DND-41 (cell line): ENCODE results near the gene VIL1.
A peak's percentile ranks its signal among the peaks of the same experiment; 100 is the strongest.

Experiments
- ATAC-seq: fragments of 200-7000 bp; cut with Tn5 transposase; 3 replicates; pipeline ENCODE4 v1.9.1; 2021; ENCODE audit warnings: low read depth; ENCODE audit not compliant: insufficient read depth
- DNase-seq: peaks from one replicate; pipeline ENCODE4 v3.0.0-alpha.2; 2020
- H2AFZ ChIP-seq: 2 replicates; pipeline ENCODE4 v1.6.0; 2012; ENCODE audit warnings: low read depth, low read length
- H3K27ac ChIP-seq: 2 replicates; pipeline ENCODE4 v1.5.1; 2012; ENCODE audit warnings: low read length, inconsistent platforms
- H3K27me3 ChIP-seq: fragments of 200-600 bp; sonication (generic); 2 replicates; pipeline ENCODE4 v1.6.0; 2012; ENCODE audit warnings: low read length, mild to moderate bottlenecking, inconsistent platforms; ENCODE audit not compliant: insufficient read depth, poor library complexity
- H3K36me3 ChIP-seq: 2 replicates; pipeline ENCODE4 v1.5.1; 2012; ENCODE audit warnings: low read length, inconsistent platforms; ENCODE audit not compliant: insufficient read depth
- H3K4me1 ChIP-seq: 2 replicates; pipeline ENCODE4 v1.5.1; 2012; ENCODE audit warnings: mild to moderate bottlenecking, low read length; ENCODE audit not compliant: insufficient read depth
- H3K4me2 ChIP-seq: 2 replicates; pipeline ENCODE4 v1.6.0; 2012; ENCODE audit warnings: mild to moderate bottlenecking, moderate library complexity, low read length, inconsistent platforms; ENCODE audit not compliant: insufficient read depth
- H3K4me3 ChIP-seq, 2 experiments: fragments of 200-600 bp in 1 of 2; shearing (Covaris generic) in 1 of 2; 2 replicates each; pipeline ENCODE4 v1.5.1; 2012 to 2016; ENCODE audit warnings: inconsistent platforms in 2 of 2, low read length in 2 of 2, mild to moderate bottlenecking in 2 of 2, low read depth in 1 of 2, moderate library complexity in 1 of 2
- H3K79me2 ChIP-seq: 2 replicates; pipeline ENCODE4 v1.6.0; 2012; ENCODE audit warnings: low read length, inconsistent platforms; ENCODE audit not compliant: insufficient read depth
- H3K9ac ChIP-seq: 2 replicates; pipeline ENCODE4 v1.6.0; 2012; ENCODE audit warnings: low read depth, mild to moderate bottlenecking, inconsistent platforms, low read length, moderate library complexity
- H3K9me3 ChIP-seq: 2 replicates; pipeline ENCODE4 v1.5.1; 2012; ENCODE audit warnings: low read length, moderate library complexity, mild to moderate bottlenecking, inconsistent platforms; ENCODE audit not compliant: insufficient read depth, severe bottlenecking
- H4K20me1 ChIP-seq: 2 replicates; pipeline ENCODE4 v1.6.0; 2012; ENCODE audit warnings: low read length; ENCODE audit not compliant: insufficient read depth
- CTCF ChIP-seq: IDR thresholded peaks from 2 replicates; pipeline ENCODE4 v1.5.1; 2012; ENCODE audit warnings: borderline replicate concordance, low read length, moderate library complexity, mild to moderate bottlenecking; ENCODE audit not compliant: poor library complexity, severe bottlenecking; ENCODE audit errors: extremely low read depth
- EZH2 ChIP-seq: IDR thresholded peaks from 3 replicates; pipeline ENCODE4 v1.6.1; 2012; ENCODE audit warnings: borderline replicate concordance, low read depth, mild to moderate bottlenecking, moderate library complexity, low read length, inconsistent platforms; ENCODE audit not compliant: severe bottlenecking

Gene VIL1

GRCh38 chr2:218400167-218400929 is 18.6 kb upstream of the VIL1 start:
- H3K4me1 ChIP-seq = peaks cover 71% of the 10 kb centered on the region

GRCh38 chr2:218400930-218401881 is 17.7 kb upstream of the VIL1 start:
- H2AFZ ChIP-seq = no peak overlapping the region
- H3K27me3 ChIP-seq = no peaks in the 10 kb centered on the region
- H3K36me3 ChIP-seq = peaks cover 40% of the 10 kb centered on the region
- H3K9ac ChIP-seq = peak overlapping the region; percentile 90
- peak overlapping the region; percentile 46 for H3K27ac ChIP-seq
- TF ChIP-seq CTCF = no peak
- no peak for TF ChIP-seq EZH2
- no peak for DNase-seq
- no peak for ATAC-seq
- H4K20me1 ChIP-seq = peaks cover 22% of the 10 kb centered on the region
- H3K79me2 ChIP-seq = peaks cover 56% of the 10 kb centered on the region
- H3K4me1 ChIP-seq = peaks cover 74% of the 10 kb centered on the region
- no peaks in the 10 kb centered on the region for H3K9me3 ChIP-seq
- H3K4me2 ChIP-seq = peak overlapping the region; percentile 81
- peak overlapping the region; percentile 75 to 79; a peak in 3 of 4 replicates for H3K4me3 ChIP-seq

More at GRCh38 chr2:218400167-218400929, 18.6 kb upstream of the VIL1 start:
- H2AFZ ChIP-seq = peak overlapping the region; percentile 66
- peak overlapping the region; percentile 90 for H3K9ac ChIP-seq
- TF ChIP-seq EZH2 = no peak
- TF ChIP-seq CTCF = no peak
- H3K4me3 ChIP-seq = peak overlapping the region; percentile 75 to 79; a peak in 3 of 4 replicates
- H3K9me3 ChIP-seq = no peaks in the 10 kb centered on the region
- peak overlapping the region; percentile 85 for H3K27ac ChIP-seq
- H3K27me3 ChIP-seq = no peaks in the 10 kb centered on the region
- DNase-seq (peak; percentile 67), ATAC-seq (peak; percentile 5; the same call in 2 of the 3 replicates)
- H4K20me1 ChIP-seq = peaks cover 22% of the 10 kb centered on the region
- H3K79me2 ChIP-seq = peaks cover 56% of the 10 kb centered on the region
- H3K4me2 ChIP-seq = peak overlapping the region; percentile 81
- peaks cover 40% of the 10 kb centered on the region for H3K36me3 ChIP-seq

GRCh38 chr2:218401890-218402289 is 17.0 kb upstream of the VIL1 start:
- Histone ChIP-seq H3K79me2 (peaks cover 56% of the 10 kb centered on the region), H3K27me3 (no peaks in the 10 kb centered on the region), H3K36me3 (peaks cover 40% of the 10 kb centered on the region), H3K4me3 (no peak overlapping the region; a peak in 1 of 4 replicates), H4K20me1 (peaks cover 22% of the 10 kb centered on the region), H3K9me3 (no peaks in the 10 kb centered on the region), H2AFZ (no peak overlapping the region), H3K27ac (no peak overlapping the region), H3K9ac (peak overlapping the region; percentile 90; the same call in 1 of the 2 replicates), H3K4me2 (peak overlapping the region; percentile 81; the same call in 1 of the 2 replicates), H3K4me1 (peaks cover 73% of the 10 kb centered on the region)
- no peak for ATAC-seq
- no peak for DNase-seq
- TF ChIP-seq EZH2 (no peak), CTCF (no peak)
